Transverse colon (tissue), 3 donors: ENCODE data around the gene CTBP2.

Experiments
- EP300 ChIP-seq: sonication (generic); formaldehyde crosslinking; IDR thresholded peaks from one replicate; pipeline ENCODE4 v1.6.1; 2017; ENCODE audit warnings: antibody characterized with exemption, low read depth
- TF ChIP-seq, protein P1 (sequence below), 5 experiments: fragments of 200-600 bp in 3 of 5; fragments of 450-650 bp in 2 of 5; sonication (generic) in 3 of 5; IDR thresholded peaks; 1 replicate in 2 of 5; 2 replicates in 3 of 5; pipeline ENCODE4 v1.5.1; 2016 to 2017; ENCODE audit warnings: antibody characterized with exemption in 5 of 5, inconsistent platforms in 3 of 5, mild to moderate bottlenecking in 2 of 5, moderate library complexity in 1 of 5

DNA sequence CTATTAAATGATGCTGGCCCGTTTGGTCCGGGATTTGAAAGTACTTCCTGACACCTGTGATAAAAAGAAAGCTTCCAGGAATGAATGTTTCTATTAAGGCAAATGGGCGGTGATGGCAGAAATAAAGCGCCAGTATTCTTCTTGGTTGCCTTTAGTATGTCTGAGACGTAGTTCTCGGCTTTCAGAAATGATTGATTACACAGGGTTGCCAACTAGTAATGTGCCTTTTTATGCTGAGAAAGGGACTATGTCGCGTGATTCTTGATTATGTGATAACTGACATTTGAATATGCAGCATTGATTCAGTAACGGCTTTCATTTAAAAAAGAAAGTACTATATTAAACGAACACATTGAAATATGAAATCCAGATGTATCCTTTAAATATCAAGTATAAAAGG is 204.5 kb downstream of the CTBP2 start:
- TF ChIP-seq, protein P1, sequence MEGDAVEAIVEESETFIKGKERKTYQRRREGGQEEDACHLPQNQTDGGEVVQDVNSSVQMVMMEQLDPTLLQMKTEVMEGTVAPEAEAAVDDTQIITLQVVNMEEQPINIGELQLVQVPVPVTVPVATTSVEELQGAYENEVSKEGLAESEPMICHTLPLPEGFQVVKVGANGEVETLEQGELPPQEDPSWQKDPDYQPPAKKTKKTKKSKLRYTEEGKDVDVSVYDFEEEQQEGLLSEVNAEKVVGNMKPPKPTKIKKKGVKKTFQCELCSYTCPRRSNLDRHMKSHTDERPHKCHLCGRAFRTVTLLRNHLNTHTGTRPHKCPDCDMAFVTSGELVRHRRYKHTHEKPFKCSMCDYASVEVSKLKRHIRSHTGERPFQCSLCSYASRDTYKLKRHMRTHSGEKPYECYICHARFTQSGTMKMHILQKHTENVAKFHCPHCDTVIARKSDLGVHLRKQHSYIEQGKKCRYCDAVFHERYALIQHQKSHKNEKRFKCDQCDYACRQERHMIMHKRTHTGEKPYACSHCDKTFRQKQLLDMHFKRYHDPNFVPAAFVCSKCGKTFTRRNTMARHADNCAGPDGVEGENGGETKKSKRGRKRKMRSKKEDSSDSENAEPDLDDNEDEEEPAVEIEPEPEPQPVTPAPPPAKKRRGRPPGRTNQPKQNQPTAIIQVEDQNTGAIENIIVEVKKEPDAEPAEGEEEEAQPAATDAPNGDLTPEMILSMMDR (IDR thresholded peaks at IDR 0.05): no peak
- no peak for TF ChIP-seq EP300
